NCI-H2029 (cell line): ENCODE measurements around the gene ADGRG3.
"Not testable (repeated sequence)": the region's sequence is repeated elsewhere in the genome, so short reads cannot be mapped to it uniquely, and the experiment has no call there.

Source experiments
- DNase-seq: peaks from one replicate; lab custom pipeline; 2025; lab: John Stamatoyannopoulos, UW

Gene ADGRG3

DNA sequence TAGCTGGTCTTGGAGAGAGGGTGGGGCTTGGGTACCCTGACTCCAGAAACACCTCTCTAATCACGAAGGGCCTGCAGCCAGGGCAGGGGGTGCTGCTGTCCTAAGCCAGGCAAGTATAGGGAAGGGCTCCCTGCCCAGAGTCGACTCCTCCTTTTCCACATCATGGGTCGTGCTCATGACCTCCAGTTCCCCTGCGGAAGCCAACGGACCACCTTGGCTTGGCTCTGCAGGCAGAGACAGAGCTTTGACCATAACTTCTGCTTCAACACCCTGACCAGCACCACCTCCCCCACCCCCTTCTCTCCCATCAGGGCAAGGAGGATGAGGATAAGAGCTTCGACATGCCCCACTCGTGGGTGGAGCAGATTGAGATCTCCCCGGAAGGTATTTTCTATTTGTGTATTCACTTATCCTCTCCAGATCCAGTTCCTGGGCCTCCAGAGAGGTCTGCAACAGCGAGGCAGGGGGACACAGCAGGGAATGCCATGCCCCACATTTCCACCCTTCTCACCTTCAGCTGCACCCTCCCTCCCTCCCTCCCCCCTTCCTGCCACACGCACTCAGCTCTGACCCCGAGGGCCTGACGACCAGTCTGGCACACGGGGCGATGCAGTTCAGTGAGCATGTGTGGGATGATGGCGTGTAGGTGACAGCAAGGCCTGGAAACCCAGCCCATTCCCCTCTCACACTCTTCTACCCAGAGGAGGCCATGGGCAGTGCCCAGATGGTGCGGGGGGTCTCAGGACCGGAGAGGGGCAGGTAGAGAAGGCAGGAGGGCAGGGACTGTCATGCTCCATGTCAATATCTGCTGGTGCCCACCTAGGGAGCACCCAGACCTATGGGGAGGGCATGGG lies 53.5 kb downstream of the ADGRG3 start:
- DNase-seq, result no peak

DNA sequence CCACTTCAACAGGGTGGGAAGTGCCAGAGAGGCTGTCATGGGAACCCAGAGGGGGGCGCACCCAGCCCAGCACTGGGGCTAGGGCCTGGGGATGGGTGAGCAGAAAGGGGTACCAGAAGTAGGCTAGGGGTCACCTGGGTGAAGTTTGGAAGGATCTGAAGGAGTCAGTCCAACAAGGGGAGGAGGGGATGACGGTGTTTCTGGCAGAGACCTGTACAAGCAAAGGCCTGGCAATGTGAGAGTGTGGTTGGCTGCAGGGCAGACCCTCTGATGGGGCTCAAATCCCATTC lies 54.0 kb downstream of the ADGRG3 start:
- no peak for DNase-seq

DNA sequence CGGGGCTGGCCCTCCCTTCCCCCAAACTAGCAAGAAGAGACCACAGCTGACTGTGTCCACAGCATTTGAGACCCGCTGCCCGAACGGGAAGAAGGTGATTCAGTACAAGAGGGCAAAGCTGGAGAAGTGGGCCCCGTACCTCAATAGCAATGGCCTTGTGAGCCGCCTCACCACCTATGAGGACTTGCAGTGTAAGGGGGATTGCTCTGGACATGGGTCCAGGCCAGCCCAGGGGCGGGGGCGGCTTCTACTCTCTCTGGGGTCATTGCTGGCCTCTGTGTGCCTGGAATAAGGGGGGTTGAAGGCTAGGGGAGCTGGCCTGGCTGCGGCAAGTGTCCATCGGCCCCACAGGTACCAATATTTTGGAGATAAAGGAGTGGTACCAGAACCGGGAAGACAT lies 54.5 kb downstream of the ADGRG3 start:
- DNase-seq, result no peak

DNA sequence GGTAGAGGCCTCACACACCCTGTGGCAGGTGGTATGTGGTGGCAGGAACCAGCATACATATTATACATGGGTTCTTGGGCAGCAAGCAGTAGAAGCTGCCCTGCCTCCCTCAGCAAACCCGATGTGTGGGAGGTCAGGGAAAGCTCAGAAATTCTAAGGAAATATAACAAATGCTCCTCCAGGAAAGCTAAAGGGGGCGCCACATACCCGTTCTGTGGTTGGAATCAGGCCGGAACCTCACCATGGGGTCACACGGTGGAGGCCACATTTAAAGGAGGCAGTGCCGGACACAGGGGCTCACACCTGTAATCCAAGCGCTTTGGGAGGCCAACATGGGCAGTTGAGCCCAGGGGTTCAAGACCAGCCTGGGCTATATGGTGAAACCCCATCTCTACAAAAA lies 55.1 kb downstream of the ADGRG3 start:
- DNase-seq, result no peak

DNA sequence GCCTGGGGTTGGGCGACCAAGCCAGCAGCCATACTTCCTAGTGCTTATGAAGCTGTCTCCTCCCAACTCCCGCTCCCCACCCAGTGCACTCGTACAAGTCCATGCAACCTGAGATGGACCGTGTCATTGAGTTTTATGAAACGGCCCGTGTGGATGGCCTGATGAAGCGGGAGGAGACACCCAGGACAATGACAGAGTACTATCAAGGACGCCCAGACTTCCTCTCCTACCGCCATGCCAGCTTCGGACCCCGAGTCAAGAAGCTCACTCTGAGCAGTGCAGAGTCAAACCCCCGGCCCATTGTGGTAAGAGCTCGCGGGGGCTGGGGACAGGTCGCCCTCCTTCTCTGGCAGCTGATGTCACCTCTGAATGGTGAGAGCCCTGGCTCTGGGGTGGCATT lies 56.4 kb downstream of the ADGRG3 start:
- no peak for DNase-seq

DNA sequence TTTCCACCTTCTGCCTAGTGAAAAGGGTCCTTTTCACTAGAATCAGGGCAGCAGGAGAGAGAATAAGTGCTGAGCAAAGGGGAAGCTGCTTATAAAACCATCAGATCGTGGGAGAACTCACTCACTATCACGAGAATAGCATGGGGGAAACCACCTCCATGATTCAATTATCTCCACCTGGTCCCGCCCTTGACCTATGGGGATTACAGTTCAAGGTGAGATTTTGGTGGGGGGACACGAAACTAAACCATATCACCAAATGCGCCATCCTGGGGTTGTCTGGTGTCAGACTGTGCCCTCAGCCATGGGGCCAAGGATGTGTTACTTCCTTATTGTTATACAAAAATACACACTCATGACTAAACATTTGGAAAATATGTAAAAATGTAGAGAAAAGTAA lies 57.0 kb downstream of the ADGRG3 start:
- no peak for DNase-seq

DNA sequence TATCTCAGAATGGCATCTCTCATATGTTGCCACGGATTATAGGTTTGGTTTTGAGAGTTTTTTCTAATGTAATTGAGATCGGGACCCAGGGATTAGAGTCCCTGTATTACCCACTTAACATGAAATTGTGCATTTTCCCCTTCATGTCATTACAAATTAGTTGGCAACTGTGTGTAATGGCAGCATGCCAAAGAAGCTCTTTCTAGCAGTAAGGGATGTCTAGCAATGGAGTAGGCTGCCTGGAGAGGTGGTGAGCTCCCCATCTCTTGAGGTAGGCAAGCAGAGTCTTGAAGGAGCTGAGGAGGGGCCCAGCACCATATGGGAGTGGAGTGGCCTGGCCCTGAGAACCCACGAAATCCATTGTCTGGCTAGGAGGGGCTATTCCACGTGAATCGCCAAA lies 57.4 kb downstream of the ADGRG3 start:
- DNase-seq, result peak; percentile 1

DNA sequence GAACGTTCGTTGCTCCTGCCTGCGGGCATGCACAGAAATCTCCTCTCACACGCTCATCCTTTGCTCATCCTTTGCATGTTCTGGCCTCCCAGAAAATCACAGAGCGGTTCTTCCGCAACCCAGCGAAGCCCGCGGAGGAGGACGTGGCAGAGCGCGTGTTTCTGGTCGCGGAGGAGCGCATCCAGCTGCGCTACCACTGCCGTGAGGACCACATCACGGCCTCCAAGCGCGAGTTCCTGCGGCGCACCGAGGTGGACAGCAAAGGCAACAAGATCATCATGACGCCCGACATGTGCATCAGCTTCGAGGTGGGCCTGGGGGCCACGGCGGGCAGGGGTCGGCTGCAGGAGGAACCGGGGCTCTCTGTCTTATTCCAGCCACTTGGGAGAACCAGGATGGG lies 57.9 kb downstream of the ADGRG3 start:
- DNase-seq, result no peak

DNA sequence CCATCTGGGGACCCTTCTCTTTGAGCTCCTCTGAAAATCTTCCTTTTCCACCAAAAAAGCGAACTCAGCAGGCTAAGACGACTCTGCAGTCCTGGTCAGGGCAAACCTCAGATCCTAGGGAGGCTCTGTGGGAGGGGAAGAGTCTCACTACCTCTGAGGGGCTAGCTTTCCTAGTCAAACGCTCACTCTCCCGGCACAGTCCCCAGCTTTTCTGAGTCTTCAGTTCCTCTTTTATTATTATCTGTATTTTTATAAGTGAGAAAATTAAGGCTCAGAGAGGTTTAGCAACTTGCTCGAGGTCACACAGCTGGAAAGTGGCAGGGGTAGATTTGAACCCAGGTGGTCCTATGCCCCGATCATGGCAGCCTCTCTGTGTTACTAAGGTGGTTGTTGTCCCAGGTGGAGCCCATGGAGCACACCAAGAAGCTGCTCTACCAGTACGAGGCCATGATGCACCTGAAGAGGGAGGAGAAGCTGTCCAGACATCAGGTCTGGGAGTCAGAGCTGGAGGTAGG lies 58.4 kb downstream of the ADGRG3 start:
- DNase-seq, result no peak

DNA sequence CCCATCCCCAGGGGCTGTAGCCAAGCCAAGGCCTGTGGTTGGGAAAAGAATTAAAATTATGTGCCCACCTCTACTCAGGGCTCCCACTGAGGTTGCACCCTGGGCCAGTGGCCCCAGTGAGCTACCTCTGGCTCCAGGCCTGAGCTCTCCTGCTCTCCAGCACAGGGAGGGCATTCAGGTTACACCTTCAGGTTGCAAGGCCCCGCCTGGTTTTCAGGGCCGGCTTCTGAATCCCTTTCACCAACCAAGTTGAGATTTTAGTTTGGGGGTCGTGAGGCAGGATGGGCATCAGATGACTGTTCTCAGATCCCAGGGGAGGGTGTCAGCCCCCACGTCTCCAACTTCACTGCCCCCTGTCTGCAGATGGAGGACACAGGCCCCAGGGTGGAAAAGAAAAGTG lies 59.5 kb downstream of the ADGRG3 start:
- no peak for DNase-seq

DNA sequence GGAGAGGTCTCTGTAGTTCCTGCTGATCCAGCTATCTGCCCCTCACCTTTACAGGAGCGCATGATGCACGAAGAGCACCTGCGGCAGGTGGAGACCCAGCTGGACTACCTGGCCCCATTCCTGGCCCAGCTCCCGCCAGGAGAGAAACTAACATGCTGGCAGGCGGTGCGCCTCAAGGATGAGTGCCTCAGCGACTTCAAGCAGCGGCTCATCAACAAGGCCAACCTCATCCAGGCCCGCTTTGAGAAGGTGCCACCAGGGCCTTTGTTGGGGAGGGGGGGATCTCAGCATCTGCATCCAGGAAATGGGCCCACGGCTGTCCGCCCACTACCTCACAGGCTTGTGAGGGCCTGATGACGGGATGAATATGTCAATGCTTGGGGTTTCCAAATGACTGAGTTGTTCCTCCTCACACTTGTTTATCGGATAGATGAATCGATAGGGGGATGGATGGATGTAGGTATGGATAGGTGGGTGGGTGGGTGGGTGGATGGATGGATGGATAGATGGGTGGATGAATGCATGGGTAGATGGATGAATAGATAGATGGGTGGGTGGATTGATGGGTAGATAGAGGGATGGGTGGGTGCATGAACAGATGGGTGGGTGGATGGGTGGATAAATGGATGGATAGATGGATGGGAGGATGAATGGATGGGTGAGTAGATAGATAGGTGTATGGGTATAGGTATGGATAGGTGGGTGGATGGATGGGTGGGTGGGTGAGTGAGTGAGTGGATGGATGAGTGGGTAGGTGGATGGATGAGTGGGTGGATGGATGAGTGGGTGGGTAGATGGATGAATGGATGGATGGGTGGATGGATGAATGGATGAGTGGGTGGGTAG lies 60.5 kb downstream of the ADGRG3 start:
- peak; percentile 13 for DNase-seq

DNA sequence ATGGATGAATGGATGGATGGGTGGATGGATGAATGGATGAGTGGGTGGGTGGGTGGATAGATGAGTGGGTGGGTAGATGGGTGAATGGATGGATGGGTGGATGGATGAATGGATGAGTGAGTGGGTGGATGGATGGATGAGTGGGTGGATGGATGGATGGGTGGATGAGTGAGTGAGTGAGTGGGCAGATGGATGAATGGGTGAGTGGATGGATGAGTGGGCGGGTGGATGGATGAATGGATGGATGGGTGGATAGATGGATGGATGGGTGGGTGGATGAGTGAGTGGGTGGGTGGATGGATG lies 61.0 kb downstream of the ADGRG3 start:
- DNase-seq, result no peak

DNA sequence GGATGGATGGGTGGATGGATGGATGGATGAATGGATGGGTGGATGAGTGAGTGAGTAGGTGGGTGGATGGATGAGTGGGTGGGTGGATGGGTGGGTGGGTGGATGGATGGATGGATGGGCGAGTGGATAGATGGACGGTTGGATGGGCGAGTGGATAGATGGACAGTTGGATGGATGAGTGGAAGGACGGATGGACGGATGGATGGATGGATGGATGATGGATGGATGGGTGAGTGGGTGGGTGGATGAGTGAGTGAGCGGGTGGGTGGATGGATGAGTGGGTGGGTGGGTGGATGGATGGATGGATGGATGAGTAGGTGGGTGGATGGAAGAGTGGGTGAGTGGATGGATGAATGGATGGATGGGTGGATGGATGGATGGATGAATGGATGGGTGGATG lies 61.7 kb downstream of the ADGRG3 start:
- not testable (repeated sequence) for DNase-seq

DNA sequence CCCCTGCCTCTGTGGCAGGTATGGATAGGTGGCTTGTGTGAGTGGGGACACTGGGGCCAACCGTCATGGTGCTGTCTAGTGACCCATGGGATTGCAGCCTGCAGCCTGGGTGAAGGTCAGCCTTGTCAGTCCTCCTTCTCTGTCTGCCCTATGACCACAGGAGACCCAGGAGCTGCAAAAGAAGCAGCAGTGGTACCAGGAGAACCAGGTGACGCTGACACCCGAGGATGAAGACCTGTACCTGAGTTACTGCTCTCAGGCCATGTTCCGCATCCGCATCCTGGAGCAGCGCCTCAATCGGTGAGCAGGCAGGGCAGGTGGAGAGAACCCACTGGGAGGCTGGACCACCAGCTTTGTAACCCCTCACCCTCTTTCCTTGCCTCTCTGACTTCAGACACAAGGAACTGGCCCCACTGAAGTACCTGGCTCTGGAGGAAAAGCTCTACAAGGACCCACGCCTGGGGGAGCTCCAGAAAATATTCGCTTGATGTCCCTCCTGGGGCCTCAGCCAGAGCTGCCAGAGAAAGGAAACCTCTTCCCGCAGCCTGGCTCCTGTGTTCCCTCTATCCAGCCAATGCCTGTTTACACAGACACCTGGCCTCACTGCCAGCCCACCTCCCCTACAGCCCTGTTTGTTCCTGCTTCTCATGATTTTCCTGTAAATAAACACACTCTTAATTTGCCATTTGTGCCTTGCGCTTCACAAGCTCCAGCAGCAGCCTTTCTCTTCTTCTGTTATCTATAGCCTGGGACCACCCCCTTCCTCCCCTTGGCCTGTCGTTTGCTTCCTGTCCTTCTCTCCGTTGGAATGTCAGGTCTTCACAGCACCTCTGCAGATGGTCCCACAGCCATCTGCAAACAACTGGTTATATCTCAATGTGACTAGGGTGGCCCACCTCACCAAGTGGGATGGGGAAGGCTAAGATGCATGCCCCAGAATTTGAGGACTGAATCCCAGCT lies 62.9 kb downstream of the ADGRG3 start:
- peak; percentile 0 for DNase-seq

DNA sequence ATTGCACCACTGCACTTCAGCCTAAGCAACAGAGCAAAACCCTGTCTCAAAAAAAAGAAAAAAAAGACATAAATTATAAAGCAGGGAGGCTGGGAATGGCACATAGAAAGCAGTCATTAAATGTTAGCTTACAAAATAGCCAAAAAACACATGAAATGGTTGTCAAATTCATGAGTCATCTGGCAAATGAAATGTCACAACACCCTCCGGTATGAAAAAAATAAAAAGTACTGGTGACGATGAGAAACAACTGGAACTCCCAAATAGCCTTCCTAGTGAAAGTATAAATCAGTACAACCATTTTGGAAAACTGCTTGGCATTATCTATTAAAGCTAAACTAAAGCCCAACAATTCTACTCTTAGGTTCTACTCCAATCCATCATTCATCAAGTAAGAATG lies 63.9 kb downstream of the ADGRG3 start:
- no peak for DNase-seq

DNA sequence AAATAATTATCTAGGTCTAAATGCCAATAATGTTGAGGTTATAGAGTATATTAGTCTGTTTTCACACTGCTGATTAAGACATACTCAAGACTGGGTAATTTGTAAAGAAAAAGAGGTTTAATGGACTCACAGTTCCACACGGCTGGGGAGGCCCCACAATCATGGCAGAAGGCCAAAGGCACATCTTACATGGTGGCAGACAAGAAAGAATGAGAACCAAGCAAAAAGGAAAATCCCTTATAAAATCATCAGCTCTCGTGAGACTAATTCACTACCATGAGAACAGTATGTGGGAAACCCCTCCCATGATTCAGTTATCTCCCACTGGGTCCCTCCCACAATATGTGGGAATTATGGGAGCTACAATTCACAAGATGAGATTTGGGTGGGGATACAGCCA lies 64.6 kb downstream of the ADGRG3 start:
- no peak for DNase-seq

DNA sequence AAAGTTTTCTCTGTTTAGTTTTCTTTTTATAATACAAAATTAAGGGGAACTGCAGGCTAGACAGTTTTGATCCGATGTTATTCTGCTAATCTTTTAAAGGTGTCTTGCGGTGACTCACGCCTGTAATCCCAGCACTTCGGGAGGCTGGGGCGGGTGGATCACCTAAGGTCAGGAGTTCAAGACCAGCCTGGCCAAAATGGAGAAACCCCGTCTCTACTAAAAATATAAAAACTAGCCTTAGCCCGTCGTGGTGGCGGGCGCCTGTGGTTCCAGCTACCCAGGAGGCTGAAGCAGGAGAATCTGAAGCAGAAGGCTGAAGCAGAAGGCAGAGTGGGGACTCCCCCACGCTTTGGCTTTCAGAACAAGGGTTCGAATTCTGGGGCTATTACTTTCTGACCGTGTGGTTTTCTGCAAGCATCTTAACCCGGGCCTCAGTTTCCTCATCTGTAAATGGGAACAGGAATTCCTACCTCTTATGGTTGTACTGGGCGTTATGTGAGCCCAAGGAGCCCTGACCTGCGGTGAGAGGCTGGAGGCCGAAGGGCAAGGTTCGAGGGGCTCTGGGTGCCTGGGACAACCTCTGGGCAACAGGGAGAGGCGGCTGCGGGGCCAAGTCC lies 66.3 kb downstream of the ADGRG3 start:
- DNase-seq, result no peak

DNA sequence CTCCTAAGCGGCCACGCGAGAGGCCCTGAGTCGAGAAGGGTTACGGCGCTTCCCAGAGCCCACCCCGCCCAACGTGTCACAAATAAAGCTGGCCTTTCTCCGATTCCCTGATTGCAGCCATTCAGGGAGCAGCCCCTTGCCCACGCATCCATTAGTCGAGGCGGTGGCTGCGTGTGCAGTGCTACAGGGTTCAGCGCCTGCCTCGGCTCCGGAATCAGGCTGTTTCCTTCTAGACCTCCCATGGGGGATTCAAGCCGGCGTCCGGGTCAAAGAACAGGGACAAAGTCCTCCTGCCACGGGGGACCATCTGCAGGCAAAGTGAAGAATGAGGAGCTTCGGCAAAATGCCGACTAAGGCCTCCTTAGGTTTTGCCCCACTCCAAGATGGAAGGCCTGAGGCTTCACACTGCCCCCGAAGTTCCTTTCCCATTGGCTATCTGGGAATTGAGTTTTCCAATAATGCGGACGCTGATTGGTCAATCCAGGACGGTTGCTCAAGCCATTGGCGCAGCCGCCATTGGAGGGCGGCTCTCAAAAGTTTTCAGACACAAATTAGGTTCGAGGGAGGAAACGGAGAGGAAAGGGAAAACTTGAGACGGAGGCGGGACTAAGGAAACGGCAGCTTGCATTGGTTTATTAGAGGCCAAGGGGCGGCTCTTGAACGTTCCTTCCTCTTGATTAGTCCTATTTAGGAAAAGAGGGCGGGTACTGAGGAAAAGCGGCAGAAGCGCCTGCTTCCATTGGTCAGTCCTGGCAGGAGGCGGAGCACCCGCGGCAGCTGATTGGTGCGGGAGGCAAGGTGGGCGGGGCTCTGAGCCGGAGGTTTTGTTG lies 67.0 kb downstream of the ADGRG3 start:
- peak; percentile 98 for DNase-seq

DNA sequence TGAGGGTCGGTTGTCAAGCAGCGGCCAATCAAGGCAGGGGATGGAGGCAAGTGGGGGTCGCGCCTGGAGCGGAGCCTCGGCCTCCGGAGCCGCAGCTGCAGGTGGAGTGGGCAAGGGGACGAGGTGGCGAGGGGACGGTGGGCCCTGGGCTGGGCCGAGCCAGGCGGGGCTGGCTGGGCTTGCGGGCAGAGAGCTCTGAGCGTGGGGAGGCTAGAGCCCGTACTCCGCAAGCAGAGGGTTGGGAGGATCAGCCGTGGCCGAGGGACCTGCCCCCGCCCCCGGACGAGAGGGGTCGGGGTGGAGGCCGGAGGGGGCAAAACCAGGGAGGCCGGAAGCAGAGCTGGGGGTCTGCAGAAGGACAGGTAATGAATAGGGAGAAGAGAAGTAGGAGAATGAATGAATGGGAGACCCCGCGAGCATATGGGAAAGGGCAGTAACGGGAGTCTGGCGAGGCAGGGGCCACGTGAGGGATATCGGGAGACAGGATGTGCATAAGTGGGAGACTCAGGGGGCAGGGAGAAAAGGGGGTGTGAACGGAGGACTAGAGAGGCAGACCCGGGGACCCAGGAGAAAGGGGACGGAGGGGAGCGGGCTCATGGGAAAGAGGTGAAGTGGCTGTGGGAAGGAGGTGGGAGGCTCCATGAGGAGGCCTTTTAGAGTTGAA lies 67.8 kb downstream of the ADGRG3 start, which contains the start of gene KATNB1:
Gene KATNB1, plus strand, starts transcription at position 16 of the 664 bp plus-strand sequence. CDS start 1,474 bp downstream, outside the sequence.
- no peak for DNase-seq
